Esophagus muscularis mucosa (tissue), 2 donors: ENCODE results near the gene MFRP.

Experiments
- POLR2A ChIP-seq: fragments of 450-650 bp; IDR thresholded peaks from one replicate; pipeline ENCODE4 v1.6.1; 2017; ENCODE audit warnings: antibody characterized with exemption, moderate library complexity, mild to moderate bottlenecking, low read depth
- POLR2AphosphoS5 ChIP-seq, 2 donors: sonication (generic); formaldehyde crosslinking; IDR thresholded peaks; one replicate each; pipeline ENCODE4 v1.6.1; 2017; ENCODE audit warnings: antibody characterized with exemption in 2 of 2

GRCh38 chr11:119351232-119351631 lies 4.7 kb upstream of the MFRP start:
- TF ChIP-seq POLR2A (no peak), POLR2AphosphoS5 (IDR thresholded peaks at IDR 0.05) (no peak)
